ENCODE results near the gene ZNF197.
"Not testable (repeated sequence)": the region's sequence is repeated elsewhere in the genome, so short reads cannot be mapped to it uniquely, and the experiment has no call there.

ZNF197 gene

DNA sequence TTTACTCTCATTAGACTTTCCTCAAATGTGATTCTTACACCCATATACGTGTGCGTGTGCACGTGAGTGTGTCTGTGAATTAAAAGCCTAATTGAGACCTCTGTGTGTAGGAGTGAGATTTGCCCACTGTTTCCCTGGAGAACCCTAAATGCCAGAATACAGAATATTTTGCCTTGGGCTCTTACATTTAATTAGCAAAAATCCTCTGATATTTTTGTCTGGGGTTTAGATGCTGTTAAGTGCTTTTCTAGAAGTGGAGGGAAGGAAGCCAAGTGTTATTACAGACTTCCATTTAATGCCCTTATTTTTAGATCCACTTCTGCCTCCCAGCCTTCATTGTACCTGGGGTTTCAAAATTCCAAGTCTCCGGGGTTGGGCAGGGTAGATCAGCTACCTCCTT is 41.5 kb downstream of the ZNF197 start:
- DNase-seq: no peak

- DNase-seq: no peak
Observed at GRCh38 chr3:44669760-44670159, 44.9 kb downstream of the ZNF197 start.

- not testable (repeated sequence) for DNase-seq
Observed at GRCh38 chr3:44673466-44673865, 48.6 kb downstream of the ZNF197 start.

- no peak for DNase-seq
Observed at GRCh38 chr3:44674211-44674610, 49.4 kb downstream of the ZNF197 start.

DNA sequence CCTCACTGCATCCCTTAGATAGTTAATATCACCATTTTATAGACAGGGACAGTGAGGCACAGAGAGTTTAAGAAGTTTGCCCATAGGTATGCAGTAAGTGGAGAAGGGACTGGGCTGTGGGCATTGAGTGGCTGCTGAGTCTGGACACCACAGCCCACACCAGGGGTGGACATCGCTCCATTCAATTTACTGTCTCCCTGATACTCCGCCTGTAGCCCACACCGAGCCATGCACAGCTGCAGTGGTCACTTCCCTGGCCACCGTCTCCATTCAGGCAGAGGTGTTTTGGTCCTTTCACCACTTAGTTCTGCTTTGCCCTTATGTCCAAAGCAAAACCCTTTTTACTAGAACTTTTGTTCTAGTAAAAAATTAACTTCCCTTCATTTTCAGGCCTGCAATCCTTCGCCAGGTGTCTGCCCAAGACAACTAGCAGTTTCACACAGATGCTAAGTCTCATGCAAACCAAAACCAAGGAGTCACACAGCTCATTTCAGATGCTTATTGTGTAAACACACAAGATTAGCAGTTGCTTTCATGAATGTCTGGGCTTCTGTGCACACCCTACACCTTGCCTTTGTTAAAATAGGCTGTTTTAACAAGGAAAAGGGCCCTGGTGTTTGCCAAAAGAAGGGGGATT is 53.8 kb downstream of the ZNF197 start:
- no peak for DNase-seq

DNA sequence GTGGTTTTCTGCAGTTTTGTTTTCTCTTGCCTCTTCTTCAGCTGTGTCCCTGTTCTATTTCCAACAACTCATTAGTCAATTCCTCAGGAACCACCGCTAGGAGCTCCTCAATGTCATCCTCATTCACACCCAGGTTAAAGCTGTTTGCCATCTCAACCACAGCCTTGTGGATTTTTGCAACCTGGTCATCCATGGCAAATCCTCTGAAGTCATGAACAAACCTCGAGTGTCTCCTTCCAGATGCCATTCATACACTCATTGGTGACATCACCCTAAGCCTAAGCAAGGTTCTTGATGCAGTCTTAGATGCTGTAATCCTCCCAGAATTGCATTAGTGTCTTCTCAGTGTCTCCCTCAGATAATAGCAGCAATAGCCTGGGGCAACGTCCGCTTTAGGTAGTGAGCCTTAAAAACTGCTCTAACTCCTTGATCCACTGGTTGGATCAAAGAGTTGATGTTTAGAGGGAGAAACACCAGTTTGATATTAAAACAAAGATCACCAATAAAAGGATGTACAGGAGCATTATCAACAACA is 56.2 kb downstream of the ZNF197 start:
- DNase-seq: no peak

DNA sequence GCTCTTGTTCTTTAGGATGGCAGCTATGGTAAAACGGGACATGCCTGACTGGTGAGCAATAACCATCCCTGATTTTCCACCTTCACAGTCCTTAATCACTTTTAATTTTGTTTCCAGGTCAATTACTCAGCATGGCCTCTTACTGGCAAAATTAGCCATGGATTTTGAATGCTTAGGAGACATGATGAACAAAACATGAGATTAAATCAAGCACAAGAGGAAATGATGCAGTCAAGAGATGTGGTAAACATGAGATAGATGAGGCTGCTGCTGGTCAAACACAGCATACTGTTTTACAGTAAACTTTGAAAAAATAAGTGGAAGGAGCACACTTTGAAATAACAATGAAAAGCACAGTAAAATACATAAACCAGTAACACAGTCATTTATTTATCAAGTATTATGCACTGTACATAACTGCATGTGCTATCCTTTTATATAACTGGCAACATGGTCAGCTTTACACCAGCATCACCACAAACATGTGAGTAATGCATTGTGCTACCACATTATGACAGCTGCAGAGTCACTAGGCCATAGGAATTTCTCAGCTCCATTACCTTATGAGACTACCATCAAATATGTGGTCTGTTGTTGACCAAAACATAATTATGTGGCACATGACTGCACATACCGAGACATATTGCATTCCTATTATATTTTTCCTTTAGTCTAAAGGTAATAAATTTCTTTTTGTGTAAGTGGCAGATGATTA is 57.5 kb downstream of the ZNF197 start:
- DNase-seq: no peak

- peak; percentile 49 for DNase-seq
Observed at GRCh38 chr3:44685128-44685800, 60.4 kb downstream of the ZNF197 start.

GRCh38 chr3:44687898-44688297 is 63.1 kb downstream of the ZNF197 start:
- DNase-seq: no peak

All from activated CD8-positive, alpha-beta memory T cell treated with anti-CD3 and anti-CD28 coated beads, Interleukin-2, amount 50 U/mL, for 4 hours (primary cell).